ENCODE results near the gene ACP3. TPM values are rescaled to one million over a fixed set of nuclear protein-coding genes. Genes with fewer than 3 reads are reported as not detected.
A peak's percentile ranks its signal among the peaks of the same experiment; 100 is the strongest.

ACP3 gene
- total RNA-seq, 2 experiments from 2014 or later: not detected

DNA sequence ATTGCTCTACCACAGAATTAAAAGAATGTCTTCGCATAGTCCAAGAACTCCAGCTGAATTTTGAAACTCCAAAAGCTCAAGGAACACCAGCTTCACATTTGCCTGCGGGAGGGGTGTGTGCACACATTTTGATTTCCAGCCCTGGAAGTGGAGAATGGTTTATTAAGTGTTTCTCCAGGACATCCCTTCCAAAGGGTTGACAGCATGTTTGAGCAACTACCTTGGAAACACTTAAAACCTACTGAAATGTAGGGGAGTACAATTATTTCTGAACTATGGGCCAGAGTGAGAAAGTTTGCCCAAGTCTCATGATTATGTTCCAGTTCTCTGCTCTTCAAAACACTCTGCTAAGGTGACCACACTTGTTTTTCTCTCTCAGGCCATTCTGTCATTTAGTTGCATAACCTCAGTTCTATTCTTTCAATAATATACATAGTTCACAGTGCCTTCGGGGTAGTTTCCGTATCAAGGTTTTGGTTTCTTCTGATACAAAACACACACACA is 7.9 kb downstream of the ACP3 start:
- H3K36me3 Mint-ChIP-seq (ENCODE audit: low read depth): no peaks in the 10 kb centered on the region
- CTCF ChIA-PET: no interaction called here

DNA sequence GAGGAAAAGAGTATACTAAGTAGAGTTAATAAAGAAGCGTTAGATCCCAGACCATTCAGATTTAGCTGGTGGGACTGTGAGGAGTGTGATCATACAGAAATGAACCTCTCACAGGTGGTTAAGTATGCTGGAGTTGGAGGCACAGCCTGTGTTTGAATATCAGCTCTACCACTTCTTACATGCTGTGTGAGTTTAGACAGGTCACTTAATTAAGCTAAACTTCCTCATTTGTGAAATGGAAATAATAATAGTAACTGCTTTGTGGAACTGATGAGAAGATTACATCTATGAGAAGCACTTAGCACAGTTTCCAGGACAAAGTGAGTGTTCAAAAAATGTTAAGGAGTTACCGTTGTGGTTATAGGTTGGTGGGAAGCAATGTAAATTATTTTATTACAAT is 8.4 kb downstream of the ACP3 start:
- H3K4me3 Mint-ChIP-seq: no peak overlapping the region

More for the DNA sequence above, 7.9 kb downstream of the ACP3 start:
- H3K27ac Mint-ChIP-seq: no peak overlapping the region
- H3K9me3 Mint-ChIP-seq (ENCODE audit: insufficient read depth): no peaks in the 10 kb centered on the region
- H3K27me3 Mint-ChIP-seq (ENCODE audit: low read depth): peaks cover 9% of the 10 kb centered on the region
- ATAC-seq (no peak), DNase-seq (no peak)
- no peaks in the 10 kb centered on the region for H3K4me1 Mint-ChIP-seq (ENCODE audit: low read depth)
- H3K4me3 Mint-ChIP-seq: no peak overlapping the region
- POLR2A ChIA-PET: no interaction called here

GRCh38 chr3:132326251-132326650 is 9.0 kb downstream of the ACP3 start:
- Mint-ChIP-seq H3K4me3 (no peak overlapping the region), H3K9me3 (ENCODE audit: insufficient read depth) (no peaks in the 10 kb centered on the region), H3K27me3 (ENCODE audit: low read depth) (peaks cover 8% of the 10 kb centered on the region), H3K36me3 (ENCODE audit: low read depth) (no peaks in the 10 kb centered on the region), H3K4me1 (ENCODE audit: low read depth) (no peaks in the 10 kb centered on the region), H3K27ac (no peak overlapping the region)
- ChIA-PET CTCF (interaction anchor here (0.9 kb wide), 1 partner anchor 17 kb away, joined by 3 read pairs; no protein-coding TSS in a partner anchor), POLR2A (no interaction called here)
- ATAC-seq (no peak), DNase-seq (no peak)

More for the DNA sequence above, 8.4 kb downstream of the ACP3 start:
- H3K9me3 Mint-ChIP-seq (ENCODE audit: insufficient read depth): no peaks in the 10 kb centered on the region
- H3K36me3 Mint-ChIP-seq (ENCODE audit: low read depth): no peaks in the 10 kb centered on the region
- peaks cover 6% of the 10 kb centered on the region for H3K27me3 Mint-ChIP-seq (ENCODE audit: low read depth)
- H3K27ac Mint-ChIP-seq: no peak overlapping the region
- CTCF ChIA-PET: interaction anchor here (0.9 kb wide), 1 partner anchor 17 kb away, joined by 3 read pairs; no protein-coding TSS in a partner anchor
- POLR2A ChIA-PET: no interaction called here
- no peaks in the 10 kb centered on the region for H3K4me1 Mint-ChIP-seq (ENCODE audit: low read depth)
- DNase-seq (no peak), ATAC-seq (no peak)

GRCh38 chr3:132332082-132332481 is 14.9 kb downstream of the ACP3 start:
- CTCF ChIA-PET: interaction anchor here (1.1 to 1.6 kb wide), 2 partner anchors 11 to 20 kb away, joined by 4 read pairs; no protein-coding TSS in a partner anchor
- no peaks in the 10 kb centered on the region for H3K9me3 Mint-ChIP-seq (ENCODE audit: insufficient read depth)

GRCh38 chr3:132332508-132332907 is 15.3 kb downstream of the ACP3 start:
- CTCF ChIA-PET: interaction anchor here (1.1 kb wide), 1 partner anchor 19 kb away, joined by 4 read pairs; no protein-coding TSS in a partner anchor
- Mint-ChIP-seq H3K4me3 (no peak overlapping the region), H3K9me3 (ENCODE audit: insufficient read depth) (no peaks in the 10 kb centered on the region), H3K36me3 (ENCODE audit: low read depth) (no peaks in the 10 kb centered on the region), H3K27ac (no peak overlapping the region), H3K4me1 (ENCODE audit: low read depth) (no peaks in the 10 kb centered on the region), H3K27me3 (ENCODE audit: low read depth) (peaks cover 18% of the 10 kb centered on the region)
- no peak for ATAC-seq
- DNase-seq: no peak
- POLR2A ChIA-PET: no interaction called here

More at GRCh38 chr3:132332082-132332481, 14.9 kb downstream of the ACP3 start:
- H3K4me1 Mint-ChIP-seq (ENCODE audit: low read depth): no peaks in the 10 kb centered on the region
- peaks cover 14% of the 10 kb centered on the region for H3K27me3 Mint-ChIP-seq (ENCODE audit: low read depth)
- DNase-seq: no peak
- no peak for ATAC-seq
- no peak overlapping the region for H3K4me3 Mint-ChIP-seq
- H3K27ac Mint-ChIP-seq: no peak overlapping the region
- no peaks in the 10 kb centered on the region for H3K36me3 Mint-ChIP-seq (ENCODE audit: low read depth)
- POLR2A ChIA-PET: no interaction called here

- Mint-ChIP-seq H3K4me3 (no peak overlapping the region), H3K9me3 (ENCODE audit: insufficient read depth) (no peaks in the 10 kb centered on the region), H3K27ac (no peak overlapping the region), H3K4me1 (ENCODE audit: low read depth) (no peaks in the 10 kb centered on the region), H3K27me3 (ENCODE audit: low read depth) (peaks cover 27% of the 10 kb centered on the region), H3K36me3 (ENCODE audit: low read depth) (no peaks in the 10 kb centered on the region)
- no peak for ATAC-seq
- ChIA-PET CTCF (interaction anchor here (1.0 to 3.1 kb wide), 6 partner anchors 82 to 302 kb away, joined by 3 to 27 read pairs (median 8); no protein-coding TSS in a partner anchor), POLR2A (no interaction called here)
- DNase-seq: no peak
These were observed 24.5 kb downstream of the ACP3 start for GRCh38 chr3:132341746-132342145.

- Mint-ChIP-seq H3K36me3 (ENCODE audit: low read depth) (no peaks in the 10 kb centered on the region), H3K4me3 (no peak overlapping the region), H3K27me3 (ENCODE audit: low read depth) (peaks cover 28% of the 10 kb centered on the region), H3K9me3 (ENCODE audit: insufficient read depth) (no peaks in the 10 kb centered on the region), H3K27ac (no peak overlapping the region), H3K4me1 (ENCODE audit: low read depth) (no peaks in the 10 kb centered on the region)
- DNase-seq (no peak), ATAC-seq (no peak)
- CTCF ChIA-PET: interaction anchor here (0.7 to 3.1 kb wide), 18 partner anchors 10 to 304 kb away, joined by 3 to 27 read pairs (median 4); no protein-coding TSS in a partner anchor
- POLR2A ChIA-PET: no interaction called here
These were observed 25.0 kb downstream of the ACP3 start for GRCh38 chr3:132342183-132342582.

DNA sequence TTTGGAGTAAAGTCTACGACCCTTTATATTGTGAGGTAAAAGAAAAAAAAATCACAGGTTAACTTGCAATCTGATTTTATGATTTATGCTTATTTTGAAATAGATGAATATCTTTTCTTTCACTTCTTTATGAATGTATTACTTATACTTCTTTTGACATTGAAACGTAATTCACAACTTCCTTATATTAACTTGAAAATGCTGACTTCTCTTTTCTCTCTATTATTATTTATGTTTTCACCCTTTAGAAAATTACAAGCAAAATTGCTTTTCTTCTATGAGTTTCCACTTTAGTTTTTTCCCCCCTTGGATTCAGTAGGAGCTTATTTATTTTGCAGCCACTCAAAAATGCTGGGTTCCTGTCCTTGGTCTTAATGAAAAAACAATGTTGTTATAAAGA is 25.4 kb downstream of the ACP3 start:
- Mint-ChIP-seq H3K9me3 (ENCODE audit: insufficient read depth) (no peaks in the 10 kb centered on the region), H3K4me3 (no peak overlapping the region), H3K36me3 (ENCODE audit: low read depth) (no peaks in the 10 kb centered on the region), H3K27me3 (ENCODE audit: low read depth) (peaks cover 24% of the 10 kb centered on the region), H3K27ac (no peak overlapping the region), H3K4me1 (ENCODE audit: low read depth) (no peaks in the 10 kb centered on the region)
- ChIA-PET CTCF (interaction anchor here (0.7 to 3.1 kb wide), 20 partner anchors 10 to 305 kb away, joined by 3 to 27 read pairs (median 3); no protein-coding TSS in a partner anchor), POLR2A (no interaction called here)
- ATAC-seq: no peak
- DNase-seq: no peak

DNA sequence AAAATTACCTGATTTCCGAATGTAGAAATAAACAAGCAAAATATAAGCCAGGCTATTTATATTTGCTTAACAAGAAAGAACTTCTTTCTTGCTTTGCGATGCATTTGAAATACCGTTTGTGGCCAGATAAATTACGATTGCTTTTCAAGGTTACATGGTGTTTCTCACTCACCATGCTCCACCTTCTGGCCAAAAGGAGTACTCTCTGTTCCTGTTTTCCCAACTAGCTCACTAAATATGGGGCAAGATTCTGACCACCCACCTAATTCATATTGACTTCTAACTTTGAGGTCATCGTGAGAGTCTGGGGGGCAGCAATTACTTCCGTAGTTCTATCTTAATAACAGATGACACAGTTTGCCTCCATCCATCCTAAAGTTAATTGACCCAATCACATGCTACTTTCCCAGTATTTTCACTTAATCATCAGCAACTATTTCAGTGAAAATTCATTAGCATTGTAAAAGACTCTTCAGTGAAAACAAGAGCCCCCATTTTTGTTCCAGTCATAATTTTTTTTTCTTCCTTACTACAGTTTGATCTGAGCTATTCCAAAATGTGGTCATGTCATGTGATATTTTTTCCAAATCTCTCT is 25.9 kb downstream of the ACP3 start:
- no peaks in the 10 kb centered on the region for H3K36me3 Mint-ChIP-seq (ENCODE audit: low read depth)
- peaks cover 26% of the 10 kb centered on the region for H3K27me3 Mint-ChIP-seq (ENCODE audit: low read depth)
- POLR2A ChIA-PET: no interaction called here
- no peaks in the 10 kb centered on the region for H3K4me1 Mint-ChIP-seq (ENCODE audit: low read depth)
- ATAC-seq: peak; percentile 69
- CTCF ChIA-PET: interaction anchor here (0.7 to 3.1 kb wide), 22 partner anchors 10 to 305 kb away, joined by 3 to 27 read pairs (median 3); no protein-coding TSS in a partner anchor
- no peak overlapping the region for H3K27ac Mint-ChIP-seq
- DNase-seq: peak; percentile 45
- H3K4me3 Mint-ChIP-seq: no peak overlapping the region
- H3K9me3 Mint-ChIP-seq (ENCODE audit: insufficient read depth): no peaks in the 10 kb centered on the region

- H3K9me3 Mint-ChIP-seq (ENCODE audit: insufficient read depth): no peaks in the 10 kb centered on the region
- peaks cover 21% of the 10 kb centered on the region for H3K27me3 Mint-ChIP-seq (ENCODE audit: low read depth)
- ATAC-seq (no peak), DNase-seq (no peak)
- H3K27ac Mint-ChIP-seq: no peak overlapping the region
- no peaks in the 10 kb centered on the region for H3K4me1 Mint-ChIP-seq (ENCODE audit: low read depth)
- H3K36me3 Mint-ChIP-seq (ENCODE audit: low read depth): no peaks in the 10 kb centered on the region
- POLR2A ChIA-PET: interaction anchor here (0.6 kb wide), 1 partner anchor 13 kb away, joined by 3 read pairs; no protein-coding TSS in a partner anchor
- H3K4me3 Mint-ChIP-seq: no peak overlapping the region
- CTCF ChIA-PET: interaction anchor here (1.8 to 3.1 kb wide), 2 partner anchors 54 to 93 kb away, joined by 5 to 27 read pairs; no protein-coding TSS in a partner anchor
These were observed 27.6 kb downstream of the ACP3 start for GRCh38 chr3:132344666-132345280.

- H3K27ac Mint-ChIP-seq: no peak overlapping the region
- no peak overlapping the region for H3K4me3 Mint-ChIP-seq
- ATAC-seq: no peak
- no peaks in the 10 kb centered on the region for H3K4me1 Mint-ChIP-seq (ENCODE audit: low read depth)
- no peaks in the 10 kb centered on the region for H3K36me3 Mint-ChIP-seq (ENCODE audit: low read depth)
- ChIA-PET CTCF (interaction anchor here (1.3 to 1.5 kb wide), 2 partner anchors 8 to 54 kb away, joined by 3 read pairs; no protein-coding TSS in a partner anchor), POLR2A (no interaction called here)
- DNase-seq: no peak
- peaks cover 20% of the 10 kb centered on the region for H3K27me3 Mint-ChIP-seq (ENCODE audit: low read depth)
- no peaks in the 10 kb centered on the region for H3K9me3 Mint-ChIP-seq (ENCODE audit: insufficient read depth)
These were observed 29.9 kb downstream of the ACP3 start for GRCh38 chr3:132346841-132347736.
